CD4-positive, alpha-beta memory T cell (primary cell): ENCODE data around the gene STARD7. TPM values are rescaled to one million over a fixed set of nuclear protein-coding genes. Genes with fewer than 3 reads are reported as not detected.

Experiments
- CTCF ChIA-PET: fragments of 350-600 bp; sonication (Branson Sonifier 250); formaldehyde crosslinking; loops from one replicate; lab custom pipeline; 2021; ENCODE audit warnings: inconsistent platforms; ENCODE audit not compliant: partially characterized antibody; lab: Charles Lee
- POLR2A ChIA-PET: fragments of 350-600 bp; sonication (Branson Sonifier 250); formaldehyde crosslinking; loops from one replicate; lab custom pipeline; 2021; ENCODE audit not compliant: partially characterized antibody; lab: Charles Lee
- DNase-seq, 5 donors: peaks; one replicate each; pipeline versions ENCODE4 v3.0.0 to v3.0.0-alpha.2; 2020 to 2022; ENCODE audit warnings: mixed read lengths in 1 of 5
- H3K27ac ChIP-seq: one replicate; pipeline ENCODE4 v1.7.0; 2013; ENCODE audit warnings: low read depth, low read length
- H3K27me3 ChIP-seq: 2 replicates; pipeline ENCODE4 v1.7.0; 2013; ENCODE audit warnings: mild to moderate bottlenecking, low read length, moderate library complexity; ENCODE audit not compliant: insufficient read depth
- H3K36me3 ChIP-seq: 2 replicates; pipeline ENCODE4 v1.7.0; 2013; ENCODE audit warnings: mild to moderate bottlenecking, low read length, moderate library complexity; ENCODE audit not compliant: insufficient read depth
- H3K4me1 ChIP-seq: 2 replicates; pipeline ENCODE4 v1.7.0; 2013; ENCODE audit warnings: mild to moderate bottlenecking, low read length, moderate library complexity; ENCODE audit not compliant: insufficient read depth
- H3K4me3 ChIP-seq, 2 donors: one replicate each; pipeline ENCODE4 v1.7.0; 2013; ENCODE audit warnings: low read length in 2 of 2, mild to moderate bottlenecking in 1 of 2
- H3K9me3 ChIP-seq, 2 donors: one replicate each; pipeline ENCODE4 v1.7.0; 2013; ENCODE audit warnings: low read length in 2 of 2, control low read depth in 1 of 2; ENCODE audit not compliant: control insufficient read depth in 1 of 2
- H3K27ac Mint-ChIP-seq, 7 donors: one replicate each; pipeline ENCODE4 v1.8.0; 2020 to 2021; ENCODE audit warnings: mixed read lengths in 7 of 7, mild to moderate bottlenecking in 6 of 7, inconsistent platforms in 3 of 7, moderate library complexity in 3 of 7
- H3K27me3 Mint-ChIP-seq, 2 donors: one replicate each; pipeline ENCODE4 v1.8.0; 2020 to 2021; ENCODE audit warnings: mixed read lengths in 2 of 2
- H3K36me3 Mint-ChIP-seq, 2 donors: one replicate each; pipeline ENCODE4 v1.8.0; 2020 to 2021; ENCODE audit warnings: mixed read lengths in 2 of 2, inconsistent platforms in 1 of 2, mild to moderate bottlenecking in 1 of 2
- H3K4me1 Mint-ChIP-seq, 4 donors: one replicate each; pipeline ENCODE4 v1.8.0; 2020 to 2021; ENCODE audit warnings: mixed read lengths in 4 of 4, mild to moderate bottlenecking in 1 of 4
- H3K4me3 Mint-ChIP-seq, 8 donors: one replicate each; pipeline ENCODE4 v1.8.0; 2020 to 2021; ENCODE audit warnings: mixed read lengths in 8 of 8, mild to moderate bottlenecking in 7 of 8, moderate library complexity in 6 of 8, inconsistent platforms in 3 of 8
- H3K9me3 Mint-ChIP-seq, 8 donors: one replicate each; pipeline ENCODE4 v1.8.0; 2020 to 2021; ENCODE audit warnings: mixed read lengths in 8 of 8, mild to moderate bottlenecking in 5 of 8, inconsistent platforms in 3 of 8, moderate library complexity in 1 of 8
- intact Hi-C: fragments of 100-400 bp; cut with micrococcal nuclease; formaldehyde crosslinking; loops from one replicate; pipeline ENCODE4 v1.15.1; 2023
- polyA plus RNA-seq, 2 donors: library from polyadenylated mRNA; unstranded; fragments of 300-500 nt; fragmentation: Illumina TruSeq; gene quantifications; one replicate each; pipeline ENCODE4 v1.2.3, GENCODE V29; 2021
- total RNA-seq, 2 experiments: library from RNA; stranded (reverse); gene quantifications; one replicate each; pipeline ENCODE4 v1.2.3, GENCODE V29; 2021

Gene STARD7
- total and polyA plus RNA-seq, 4 experiments from 2014 or later, result 84.9 to 196 (median 101) TPM

DNA sequence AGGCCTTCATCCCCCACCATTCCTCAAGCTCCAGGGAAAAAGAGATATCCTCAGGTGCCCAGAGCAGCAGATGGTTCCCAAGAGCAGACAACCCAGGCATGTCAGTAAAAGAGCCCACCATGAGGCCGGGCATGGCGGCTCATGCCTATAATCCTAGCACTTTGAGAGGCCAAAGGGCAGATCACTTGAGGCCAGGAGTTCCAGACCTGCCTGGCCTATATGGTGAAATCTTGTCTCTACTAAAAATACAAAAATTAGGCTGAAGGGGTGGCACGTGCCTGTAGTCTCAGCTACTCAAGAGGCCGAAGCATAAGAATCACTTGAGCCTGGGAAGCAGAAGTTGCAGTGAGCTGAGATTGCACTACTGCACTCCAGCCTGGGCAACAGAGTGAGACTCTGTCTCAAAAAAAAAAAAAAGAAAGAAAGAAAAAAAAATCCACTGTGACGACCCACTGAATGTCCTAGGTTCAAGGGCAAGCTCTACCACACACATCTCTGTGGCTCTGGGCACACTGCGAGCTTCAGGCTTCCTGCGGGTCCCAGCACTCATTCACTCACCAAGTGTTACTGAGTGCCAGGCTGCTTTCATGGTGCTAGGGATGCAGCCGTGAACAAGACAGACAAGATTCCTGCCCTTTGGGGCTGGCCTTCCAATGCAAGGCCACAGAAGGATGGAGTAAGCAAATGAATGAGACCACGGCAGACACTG, 56.9 kb downstream of the STARD7 start:
- H3K9me3 Mint-ChIP-seq, result no peaks in the 10 kb centered on the region
- no peaks in the 10 kb centered on the region for H3K27me3 Mint-ChIP-seq
- Histone ChIP-seq H3K4me1 (peaks cover 42% of the 10 kb centered on the region), H3K27me3 (no peaks in the 10 kb centered on the region), H3K4me3 (no peak overlapping the region), H3K9me3 (no peaks in the 10 kb centered on the region), H3K36me3 (no peaks in the 10 kb centered on the region), H3K27ac (no peak overlapping the region)
- ChIA-PET CTCF (interaction anchor here (1.4 to 6.4 kb wide), 3 partner anchors 12 to 159 kb away, joined by 3 to 43 read pairs (median 26); partner anchors contain the start of gene ASTL), POLR2A (interaction anchor here (12.4 kb wide), 1 partner anchor 9 kb away, joined by 285 read pairs; no protein-coding TSS in a partner anchor)
- intact Hi-C loops, result no loop called here
- peaks cover 28 to 69% (median 50%) of the 10 kb centered on the region in 4 donors for H3K4me1 Mint-ChIP-seq
- H3K36me3 Mint-ChIP-seq, result peaks cover 0 to 3% of the 10 kb centered on the region in 2 donors
- H3K27ac Mint-ChIP-seq, result peak overlapping the region; percentile 41 to 100 (median 80)
- DNase-seq, result peak in 1 of 5 donors; percentile 16
- H3K4me3 Mint-ChIP-seq, result no peak overlapping the region

DNA sequence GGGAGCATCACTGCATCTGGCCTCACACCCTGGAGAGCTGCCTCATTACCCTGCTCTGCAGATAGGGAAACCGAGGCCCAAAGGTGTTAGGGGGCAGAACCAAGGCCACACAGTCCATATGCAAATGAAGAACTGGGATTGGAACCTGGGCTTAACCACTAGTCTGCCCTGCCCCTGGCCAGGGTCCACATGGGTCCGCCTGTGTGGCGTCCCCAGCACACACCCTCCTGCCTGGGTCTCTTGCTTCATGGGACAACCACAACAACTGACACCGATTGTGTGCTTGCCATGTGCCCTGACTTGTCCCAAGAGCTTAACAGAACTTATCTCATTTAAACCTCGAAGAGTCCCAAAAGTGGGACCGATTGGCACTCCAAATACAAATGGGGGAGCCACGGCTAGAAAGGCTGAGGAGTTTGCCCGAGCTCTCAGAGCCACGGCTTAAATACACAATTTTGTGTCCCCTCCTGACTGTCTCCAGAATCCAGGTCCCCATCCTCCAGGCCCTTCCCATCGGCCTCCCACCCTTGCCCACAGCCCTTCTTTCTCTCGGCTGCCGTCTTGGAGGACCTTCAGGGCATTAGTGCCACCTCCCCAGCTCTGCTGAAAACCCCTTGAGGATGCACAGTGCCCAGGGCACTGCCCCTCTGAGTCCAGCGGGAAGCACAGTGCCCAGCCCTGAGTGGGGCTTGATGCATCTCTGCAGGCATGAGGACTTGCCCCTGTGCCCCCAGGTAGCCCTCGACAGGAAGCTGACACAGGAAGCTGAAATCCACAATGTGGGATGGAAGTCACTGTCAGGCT, 57.6 kb downstream of the STARD7 start:
- no peak overlapping the region for H3K4me3 Mint-ChIP-seq
- Histone ChIP-seq H3K27me3 (no peaks in the 10 kb centered on the region), H3K27ac (no peak overlapping the region), H3K9me3 (no peaks in the 10 kb centered on the region), H3K4me1 (peaks cover 42% of the 10 kb centered on the region), H3K4me3 (no peak overlapping the region), H3K36me3 (no peaks in the 10 kb centered on the region)
- POLR2A ChIA-PET, result interaction anchor here (12.4 kb wide), 1 partner anchor 10 kb away, joined by 285 read pairs; no protein-coding TSS in a partner anchor
- intact Hi-C loops, result no loop called here
- H3K9me3 Mint-ChIP-seq, result peaks cover 0 to 1% (median 0%) of the 10 kb centered on the region in 8 donors
- peak overlapping the region; percentile 64 to 100 (median 98) for H3K27ac Mint-ChIP-seq
- no peaks in the 10 kb centered on the region for H3K27me3 Mint-ChIP-seq
- CTCF ChIA-PET, result interaction anchor here (1.4 to 6.4 kb wide), 3 partner anchors 11 to 159 kb away, joined by 3 to 43 read pairs (median 26); partner anchors contain the start of gene ASTL
- no peak for DNase-seq
- H3K4me1 Mint-ChIP-seq, result peaks cover 27 to 68% (median 51%) of the 10 kb centered on the region in 4 donors
- peaks cover 0 to 9% of the 10 kb centered on the region in 2 donors for H3K36me3 Mint-ChIP-seq

GRCh38 chr2:96150007-96150640, 58.5 kb downstream of the STARD7 start:
- no peak overlapping the region for H3K4me3 Mint-ChIP-seq
- no peaks in the 10 kb centered on the region for H3K27me3 Mint-ChIP-seq
- peaks cover 0 to 15% of the 10 kb centered on the region in 2 donors for H3K36me3 Mint-ChIP-seq
- peak overlapping the region; percentile 64 to 100 (median 99) for H3K27ac Mint-ChIP-seq
- Histone ChIP-seq H3K4me1 (peaks cover 47% of the 10 kb centered on the region), H3K27me3 (no peaks in the 10 kb centered on the region), H3K27ac (no peak overlapping the region), H3K36me3 (no peaks in the 10 kb centered on the region), H3K4me3 (no peak overlapping the region), H3K9me3 (no peaks in the 10 kb centered on the region)
- peaks cover 0 to 1% (median 0%) of the 10 kb centered on the region in 8 donors for H3K9me3 Mint-ChIP-seq
- intact Hi-C loops, result no loop called here
- no peak for DNase-seq
- POLR2A ChIA-PET, result interaction anchor here (12.4 kb wide), 1 partner anchor 11 kb away, joined by 285 read pairs; no protein-coding TSS in a partner anchor
- CTCF ChIA-PET, result interaction anchor here (1.4 to 6.4 kb wide), 3 partner anchors 10 to 158 kb away, joined by 3 to 43 read pairs (median 26); partner anchors contain the start of gene ASTL
- peaks cover 29 to 67% (median 51%) of the 10 kb centered on the region in 4 donors for H3K4me1 Mint-ChIP-seq

DNA sequence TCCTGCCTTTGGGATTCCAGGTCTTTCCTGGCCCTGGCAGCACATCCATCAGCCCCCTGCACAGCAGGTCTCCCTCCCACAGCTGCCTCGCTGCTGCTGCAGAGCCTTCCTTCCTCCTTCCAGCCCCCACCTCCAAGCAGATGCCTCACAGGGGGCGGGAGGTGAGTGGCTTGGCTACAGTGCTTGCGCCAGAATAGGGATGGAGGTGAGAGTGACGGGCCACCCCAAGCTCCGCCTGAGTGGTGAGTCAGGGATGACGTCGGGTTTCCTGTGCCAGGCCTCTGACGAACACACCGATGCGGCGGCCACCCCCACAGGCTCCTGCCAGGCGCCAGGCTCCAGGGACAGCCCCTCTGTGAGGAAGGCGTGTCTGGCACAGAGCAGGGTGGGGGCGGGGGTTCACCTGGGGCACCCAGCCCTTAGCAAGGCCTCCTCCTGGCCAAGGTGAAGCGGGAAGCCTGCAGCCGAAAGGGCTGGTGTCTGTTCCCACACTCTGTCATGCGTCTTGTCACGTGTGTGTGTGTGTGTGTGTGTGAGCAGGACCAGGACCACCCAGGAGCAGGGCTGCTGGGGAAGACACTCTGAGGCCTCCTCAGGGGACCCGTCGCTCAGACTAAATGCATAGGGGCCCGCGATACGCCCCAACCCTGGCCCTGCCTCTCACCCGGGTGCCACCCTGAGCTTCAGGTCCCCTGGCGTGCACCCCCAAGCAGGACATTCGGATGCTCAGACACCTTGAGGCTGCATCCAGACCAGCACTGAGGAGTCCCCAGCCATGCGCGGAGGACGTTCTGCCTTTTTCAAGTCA, 60.0 kb downstream of the STARD7 start:
- Histone ChIP-seq H3K27ac (peak overlapping the region; percentile 100), H3K9me3 (no peaks in the 10 kb centered on the region), H3K4me1 (peaks cover 52% of the 10 kb centered on the region), H3K4me3 (peak overlapping the region in 1 of 2 donors; percentile 27), H3K36me3 (peaks cover under 1% of the 10 kb centered on the region), H3K27me3 (no peaks in the 10 kb centered on the region)
- H3K27ac Mint-ChIP-seq, result peak overlapping the region; percentile 98 to 100 (median 99)
- peak; percentile 95 to 100 (median 98) for DNase-seq
- peaks cover 0 to 25% of the 10 kb centered on the region in 2 donors for H3K36me3 Mint-ChIP-seq
- peaks cover 28 to 73% (median 57%) of the 10 kb centered on the region in 4 donors for H3K4me1 Mint-ChIP-seq
- peak overlapping the region; percentile 76 to 90 (median 84) for H3K4me3 Mint-ChIP-seq
- no peaks in the 10 kb centered on the region for H3K27me3 Mint-ChIP-seq
- intact Hi-C loops, result loop anchor here (5.0 kb wide), 1 partner anchor 389 kb away; the partner anchor contains the start of gene ARID5A
- POLR2A ChIA-PET, result interaction anchor here (1.1 to 12.4 kb wide), 6 partner anchors 10 to 814 kb away, joined by 5 to 285 read pairs (median 20); partner anchors contain the start of genes ASTL and STARD7
- H3K9me3 Mint-ChIP-seq, result peaks cover 0 to 6% (median 0%) of the 10 kb centered on the region in 8 donors
- CTCF ChIA-PET, result interaction anchor here (1.3 to 14.8 kb wide), 4 partner anchors 10 to 26 kb away, joined by 10 to 648 read pairs (median 16); partner anchors contain the start of gene ASTL

DNA sequence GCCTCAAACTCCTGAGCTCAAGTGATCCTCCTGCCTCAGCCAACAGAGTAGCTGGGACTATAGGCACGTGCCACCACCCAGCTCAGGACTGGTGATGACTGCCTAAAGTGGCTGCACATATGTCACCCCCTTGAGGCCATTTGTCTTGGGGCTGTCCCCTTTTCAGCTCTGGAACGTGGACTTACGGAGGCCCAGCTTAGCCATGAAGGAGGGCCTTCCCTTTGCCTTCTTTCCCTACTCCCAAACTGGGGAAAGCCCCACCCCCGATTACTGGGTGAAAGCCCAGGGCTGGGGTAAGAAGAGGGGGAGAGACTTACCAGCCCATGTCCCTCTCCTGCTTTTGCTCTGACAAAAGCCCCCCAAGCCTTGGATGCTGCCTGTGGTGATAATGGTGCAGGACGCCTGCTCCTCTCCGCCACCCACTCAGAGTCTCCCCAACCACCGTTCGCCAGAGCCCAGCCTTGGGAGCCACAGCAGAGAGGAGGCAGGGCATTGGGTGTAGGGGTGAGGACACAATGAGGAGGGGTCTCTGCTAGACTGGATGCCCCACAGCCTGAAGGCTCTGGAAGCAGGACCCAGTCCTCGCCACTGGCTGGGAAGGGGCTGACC, 60.9 kb downstream of the STARD7 start:
- Mint-ChIP-seq H3K4me3 (peak overlapping the region in 6 of 8 donors; percentile 76 to 90 (median 87)), H3K9me3 (peaks cover 0 to 6% (median 0%) of the 10 kb centered on the region in 8 donors), H3K4me1 (peaks cover 29 to 80% (median 59%) of the 10 kb centered on the region in 4 donors), H3K27ac (peak overlapping the region; percentile 98 to 100 (median 99)), H3K27me3 (no peaks in the 10 kb centered on the region), H3K36me3 (peaks cover 3 to 33% of the 10 kb centered on the region in 2 donors)
- H3K4me1 ChIP-seq, result peaks cover 62% of the 10 kb centered on the region
- ChIA-PET CTCF (interaction anchor here (1.3 to 14.8 kb wide), 4 partner anchors 9 to 27 kb away, joined by 10 to 648 read pairs (median 16); partner anchors contain the start of gene ASTL), POLR2A (interaction anchor here (1.1 to 12.4 kb wide), 6 partner anchors 9 to 815 kb away, joined by 5 to 285 read pairs (median 20); partner anchors contain the start of genes ASTL and STARD7)
- H3K27ac ChIP-seq, result peak overlapping the region; percentile 100
- DNase-seq, result no peak
- H3K4me3 ChIP-seq, result peak overlapping the region in 1 of 2 donors; percentile 71
- no peaks in the 10 kb centered on the region for H3K27me3 ChIP-seq
- no peaks in the 10 kb centered on the region for H3K9me3 ChIP-seq
- H3K36me3 ChIP-seq, result peaks cover 6% of the 10 kb centered on the region
- intact Hi-C loops, result loop anchor here (5.0 kb wide), 1 partner anchor 390 kb away; the partner anchor contains the start of gene ARID5A
